ENCODE measurements around the gene BCL6B.

The BCL6B gene

DNA sequence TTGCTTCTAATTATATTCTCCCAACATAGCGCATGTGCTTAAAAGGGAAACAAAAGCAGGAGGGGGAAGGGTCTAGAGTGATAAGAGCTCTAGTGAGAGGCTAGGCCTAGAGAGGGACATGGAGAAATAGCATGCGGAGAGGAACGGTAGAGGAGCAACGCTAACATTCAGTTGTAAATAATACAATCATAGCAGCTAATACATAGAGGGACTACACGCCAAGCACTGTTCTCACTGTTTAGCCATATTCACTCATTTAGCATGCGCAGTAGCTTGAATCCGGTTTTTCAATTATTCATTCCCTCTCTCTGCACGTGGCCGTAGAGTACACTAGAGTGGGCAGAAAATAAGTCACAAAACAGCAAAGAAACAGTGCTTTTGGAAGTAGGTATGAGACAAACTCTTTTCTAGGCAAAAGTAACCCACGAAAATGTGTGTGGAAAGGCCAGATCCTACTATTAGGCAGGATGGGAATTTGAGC is 28.7 kb upstream of the BCL6B start:
- Histone ChIP-seq H4K20me1 (ENCODE audit: insufficient read depth, low read length, poor library complexity, severe bottlenecking) (no peaks in the 10 kb centered on the region), H3K9me3 (ENCODE audit: insufficient read depth, low read depth, low read length) (no peaks in the 10 kb centered on the region), H3K4me1 (ENCODE audit: insufficient read depth, low read length, poor library complexity, severe bottlenecking) (no peaks in the 10 kb centered on the region), H3K36me3 (ENCODE audit: insufficient read depth, low read length) (peaks cover 5% of the 10 kb centered on the region; the same call in 1 of the 2 replicates), H3K4me2 (ENCODE audit: low read depth, low read length, poor library complexity, severe bottlenecking) (no peak overlapping the region), H3K79me2 (ENCODE audit: insufficient read depth, low read length) (no peaks in the 10 kb centered on the region), H3K27me3 (ENCODE audit: insufficient read depth, low read length, poor library complexity, severe bottlenecking) (no peaks in the 10 kb centered on the region), H3F3A (ENCODE audit: low read depth) (no peaks in the 10 kb centered on the region), H3K9me2 (replicated peaks; ENCODE audit: low read depth, low read length) (no peaks in the 10 kb centered on the region), H3K4me3 (ENCODE audit: low read length, poor library complexity, severe bottlenecking) (no peak overlapping the region), H2AFZ (ENCODE audit: low read length) (no peak overlapping the region), H3K9ac (ENCODE audit: low read depth, low read length, poor library complexity, severe bottlenecking) (no peak overlapping the region)
- no peak for TF ChIP-seq EZH2phosphoT487 (IDR thresholded peaks at IDR 0.05; ENCODE audit: borderline replicate concordance)
- TF ChIP-seq, protein P1, sequence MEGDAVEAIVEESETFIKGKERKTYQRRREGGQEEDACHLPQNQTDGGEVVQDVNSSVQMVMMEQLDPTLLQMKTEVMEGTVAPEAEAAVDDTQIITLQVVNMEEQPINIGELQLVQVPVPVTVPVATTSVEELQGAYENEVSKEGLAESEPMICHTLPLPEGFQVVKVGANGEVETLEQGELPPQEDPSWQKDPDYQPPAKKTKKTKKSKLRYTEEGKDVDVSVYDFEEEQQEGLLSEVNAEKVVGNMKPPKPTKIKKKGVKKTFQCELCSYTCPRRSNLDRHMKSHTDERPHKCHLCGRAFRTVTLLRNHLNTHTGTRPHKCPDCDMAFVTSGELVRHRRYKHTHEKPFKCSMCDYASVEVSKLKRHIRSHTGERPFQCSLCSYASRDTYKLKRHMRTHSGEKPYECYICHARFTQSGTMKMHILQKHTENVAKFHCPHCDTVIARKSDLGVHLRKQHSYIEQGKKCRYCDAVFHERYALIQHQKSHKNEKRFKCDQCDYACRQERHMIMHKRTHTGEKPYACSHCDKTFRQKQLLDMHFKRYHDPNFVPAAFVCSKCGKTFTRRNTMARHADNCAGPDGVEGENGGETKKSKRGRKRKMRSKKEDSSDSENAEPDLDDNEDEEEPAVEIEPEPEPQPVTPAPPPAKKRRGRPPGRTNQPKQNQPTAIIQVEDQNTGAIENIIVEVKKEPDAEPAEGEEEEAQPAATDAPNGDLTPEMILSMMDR (conservative IDR thresholded peaks at IDR 0.05; ENCODE audit: low read length) = no peak

DNA sequence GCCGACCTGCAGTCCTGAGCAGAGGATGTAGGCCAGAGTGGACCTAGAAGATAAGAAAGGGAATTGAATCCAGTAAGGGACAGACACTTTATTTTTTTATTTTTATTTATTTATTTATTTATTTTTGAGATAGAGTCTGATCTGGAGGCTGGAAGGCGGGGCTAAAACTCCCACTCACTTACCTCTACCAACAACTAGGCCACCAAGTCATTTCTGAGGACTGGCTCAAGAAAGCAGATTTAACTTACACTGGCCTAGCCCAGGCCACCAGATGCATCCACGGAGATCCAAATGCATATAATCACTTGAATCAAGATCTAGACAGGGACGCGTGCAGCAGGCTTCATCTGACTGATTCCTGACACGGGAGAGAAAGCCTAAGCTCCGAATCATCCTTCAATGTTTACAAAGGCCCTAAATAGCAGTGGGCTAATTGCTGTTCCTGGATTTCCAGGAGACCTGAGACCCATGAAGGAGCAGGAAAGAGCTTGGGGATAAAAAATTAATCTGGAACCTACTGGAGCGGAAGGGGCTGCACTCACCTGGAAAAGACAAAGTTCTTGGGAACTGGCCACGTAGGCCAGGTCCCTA is 28.1 kb upstream of the BCL6B start:
- Histone ChIP-seq H3K4me2 (ENCODE audit: low read depth, low read length, poor library complexity, severe bottlenecking) (no peak overlapping the region), H4K20me1 (ENCODE audit: insufficient read depth, low read length, poor library complexity, severe bottlenecking) (no peaks in the 10 kb centered on the region), H3K9me3 (ENCODE audit: insufficient read depth, low read depth, low read length) (no peaks in the 10 kb centered on the region), H3K79me2 (ENCODE audit: insufficient read depth, low read length) (no peaks in the 10 kb centered on the region), H3K4me1 (ENCODE audit: insufficient read depth, low read length, poor library complexity, severe bottlenecking) (no peaks in the 10 kb centered on the region), H3K9ac (ENCODE audit: low read depth, low read length, poor library complexity, severe bottlenecking) (no peak overlapping the region), H3K36me3 (ENCODE audit: insufficient read depth, low read length) (peaks cover 9% of the 10 kb centered on the region; the same call in 1 of the 2 replicates), H3K4me3 (ENCODE audit: low read length, poor library complexity, severe bottlenecking) (no peak overlapping the region), H2AFZ (ENCODE audit: low read length) (no peak overlapping the region), H3F3A (ENCODE audit: low read depth) (no peaks in the 10 kb centered on the region), H3K27me3 (ENCODE audit: insufficient read depth, low read length, poor library complexity, severe bottlenecking) (no peaks in the 10 kb centered on the region), H3K9me2 (replicated peaks; ENCODE audit: low read depth, low read length) (no peaks in the 10 kb centered on the region)
- no peak for TF ChIP-seq EZH2phosphoT487 (IDR thresholded peaks at IDR 0.05; ENCODE audit: borderline replicate concordance)
- TF ChIP-seq, protein P1 (conservative IDR thresholded peaks at IDR 0.05; ENCODE audit: low read length) = no peak

DNA sequence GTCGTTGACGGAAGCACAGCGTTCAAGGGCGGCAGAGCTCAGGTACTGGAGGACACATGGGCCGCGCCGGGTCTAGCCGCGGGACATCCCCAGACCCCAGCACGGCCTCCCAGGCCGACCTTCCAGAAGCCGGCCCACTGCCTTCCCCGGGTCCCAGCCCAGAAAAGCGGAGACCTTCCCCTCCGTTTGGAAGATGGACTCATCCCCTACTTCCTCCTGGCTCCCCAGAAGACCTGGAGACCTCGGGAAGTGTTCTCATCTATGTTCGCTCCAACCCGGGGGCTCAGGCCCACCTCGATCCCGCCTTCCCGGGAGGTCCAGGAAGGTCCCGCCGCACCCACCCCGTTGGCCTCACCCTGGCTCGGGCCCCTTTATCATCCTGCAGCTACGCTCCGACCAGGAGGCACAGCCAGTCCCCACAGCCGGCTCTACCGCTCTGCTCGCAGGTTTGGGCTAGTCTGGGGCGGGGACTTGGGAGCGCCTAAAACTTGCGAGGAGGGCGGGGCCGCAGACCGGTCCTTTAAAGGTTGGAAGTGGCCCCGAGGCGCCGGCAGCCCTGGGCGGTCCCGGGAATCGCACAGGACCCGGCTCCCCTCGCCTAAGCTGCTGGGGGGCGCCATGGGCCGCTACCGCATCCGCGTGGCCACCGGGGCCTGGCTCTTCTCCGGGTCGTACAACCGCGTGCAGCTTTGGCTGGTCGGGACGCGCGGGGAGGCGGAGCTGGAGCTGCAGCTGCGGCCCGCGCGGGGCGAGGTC is 27.2 kb upstream of the BCL6B start, which contains the start of gene ALOX12:
Gene ALOX12, plus strand, starts transcription at position 550 of the 756 bp plus-strand sequence. Its CDS starts 69 bp downstream, at position 619.
- H3K4me3 ChIP-seq (ENCODE audit: low read length, poor library complexity, severe bottlenecking) = no peak within 1 kb of the TSS
- H3K9ac ChIP-seq (ENCODE audit: low read depth, low read length, poor library complexity, severe bottlenecking) = no peak within 1 kb of the TSS
- no peaks in the 10 kb centered on the region for H3K9me3 ChIP-seq (ENCODE audit: insufficient read depth, low read depth, low read length)

More for the DNA sequence above, 27.2 kb upstream of the BCL6B start, which contains the start of gene ALOX12:
- Histone ChIP-seq H3K79me2 (ENCODE audit: insufficient read depth, low read length) (no peaks in the 10 kb centered on the region), H3K4me1 (ENCODE audit: insufficient read depth, low read length, poor library complexity, severe bottlenecking) (no peaks in the 10 kb centered on the region), H3K4me2 (ENCODE audit: low read depth, low read length, poor library complexity, severe bottlenecking) (no peak within 1 kb of the TSS), H3K36me3 (ENCODE audit: insufficient read depth, low read length) (peaks cover 9% of the 10 kb centered on the region; the same call in 1 of the 2 replicates), H4K20me1 (ENCODE audit: insufficient read depth, low read length, poor library complexity, severe bottlenecking) (no peaks in the 10 kb centered on the region), H3F3A (ENCODE audit: low read depth) (no peaks in the 10 kb centered on the region), H3K9me2 (replicated peaks; ENCODE audit: low read depth, low read length) (no peaks in the 10 kb centered on the region), H2AFZ (ENCODE audit: low read length) (no peak within 1 kb of the TSS), H3K27me3 (ENCODE audit: insufficient read depth, low read length, poor library complexity, severe bottlenecking) (no peaks in the 10 kb centered on the region)
- TF ChIP-seq, protein P1 (conservative IDR thresholded peaks at IDR 0.05; ENCODE audit: low read length) = no peak
- TF ChIP-seq EZH2phosphoT487 (IDR thresholded peaks at IDR 0.05; ENCODE audit: borderline replicate concordance) = no peak
